HG03175 (cell line): ENCODE measurements around the gene PDE3A.
A peak's percentile ranks its signal among the peaks of the same experiment; 100 is the strongest.
"Not testable (repeated sequence)": the region's sequence is repeated elsewhere in the genome, so short reads cannot be mapped to it uniquely, and the experiment has no call there.

ENCODE experiments used
- ATAC-seq: cut with Tn5 transposase; IDR thresholded peaks from one replicate; pipeline ENCODE4 v1.9.1; 2021; ENCODE audit warnings: mild to moderate bottlenecking, moderate library complexity; ENCODE audit not compliant: unreplicated experiment

PDE3A gene

DNA sequence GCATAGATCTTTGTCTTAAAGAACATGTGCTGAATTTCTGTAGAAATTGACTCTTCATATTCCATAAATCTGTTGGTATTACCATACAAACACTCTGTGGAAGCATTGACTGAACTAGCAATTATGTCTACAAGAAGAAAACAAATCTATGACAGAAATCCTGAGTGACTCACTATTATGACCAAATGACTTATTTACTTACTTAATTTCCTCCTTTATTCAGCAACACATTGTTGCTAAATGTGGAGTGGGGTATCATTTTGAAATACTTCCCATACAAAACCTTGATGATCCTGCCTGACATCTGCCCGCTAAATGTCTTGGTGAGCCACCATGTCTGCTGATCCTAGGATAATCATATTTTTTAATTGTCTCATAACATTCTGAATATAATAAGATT is 227.7 kb downstream of the PDE3A start:
- no peak for ATAC-seq

DNA sequence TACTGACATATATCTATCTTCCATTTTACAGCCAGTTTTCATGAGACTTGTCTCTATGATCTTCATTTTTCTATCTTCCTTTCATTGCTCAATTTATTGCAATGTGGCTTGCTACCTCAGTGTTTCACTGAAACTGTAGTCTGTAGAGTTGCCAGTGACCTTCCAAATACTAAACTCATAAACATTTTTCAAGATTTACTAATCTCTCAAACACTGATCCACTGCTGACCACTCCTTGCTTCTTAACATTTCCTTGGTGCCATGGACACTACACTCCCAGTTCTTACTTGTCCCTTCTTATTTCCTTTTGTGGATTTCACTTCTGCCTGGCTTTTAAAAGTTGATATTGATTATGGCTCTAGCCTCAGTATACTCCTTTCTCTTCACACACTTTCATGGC is 231.4 kb downstream of the PDE3A start:
- ATAC-seq: no peak

DNA sequence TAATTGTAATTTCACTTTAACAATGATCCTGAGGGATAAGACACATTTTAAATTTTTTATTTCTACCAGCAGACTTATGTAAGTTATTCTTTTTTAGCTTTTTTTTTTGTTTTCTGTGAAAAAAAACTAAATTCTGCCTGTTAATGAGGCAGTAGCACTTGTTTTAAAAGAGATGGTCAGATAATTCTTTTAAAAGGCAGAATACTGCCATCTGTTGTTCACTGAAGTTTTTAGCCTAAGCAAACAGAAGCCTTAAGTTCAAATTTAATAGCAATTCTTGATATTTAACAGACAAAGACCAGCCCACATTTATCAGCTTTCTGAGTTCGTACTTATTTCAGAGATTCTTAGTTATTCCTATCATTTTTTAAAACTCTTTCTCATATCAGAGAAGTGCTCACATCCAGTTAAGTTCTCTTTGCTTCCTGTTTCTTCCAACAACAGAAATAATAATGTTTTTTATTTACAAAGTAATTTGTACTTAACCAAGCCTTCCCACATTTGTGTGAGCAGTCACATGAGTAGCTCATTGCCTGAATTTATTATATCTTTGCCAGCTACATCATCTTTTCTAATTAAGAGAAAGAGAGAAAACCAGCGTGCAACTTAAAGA is 233.4 kb downstream of the PDE3A start:
- ATAC-seq: no peak

DNA sequence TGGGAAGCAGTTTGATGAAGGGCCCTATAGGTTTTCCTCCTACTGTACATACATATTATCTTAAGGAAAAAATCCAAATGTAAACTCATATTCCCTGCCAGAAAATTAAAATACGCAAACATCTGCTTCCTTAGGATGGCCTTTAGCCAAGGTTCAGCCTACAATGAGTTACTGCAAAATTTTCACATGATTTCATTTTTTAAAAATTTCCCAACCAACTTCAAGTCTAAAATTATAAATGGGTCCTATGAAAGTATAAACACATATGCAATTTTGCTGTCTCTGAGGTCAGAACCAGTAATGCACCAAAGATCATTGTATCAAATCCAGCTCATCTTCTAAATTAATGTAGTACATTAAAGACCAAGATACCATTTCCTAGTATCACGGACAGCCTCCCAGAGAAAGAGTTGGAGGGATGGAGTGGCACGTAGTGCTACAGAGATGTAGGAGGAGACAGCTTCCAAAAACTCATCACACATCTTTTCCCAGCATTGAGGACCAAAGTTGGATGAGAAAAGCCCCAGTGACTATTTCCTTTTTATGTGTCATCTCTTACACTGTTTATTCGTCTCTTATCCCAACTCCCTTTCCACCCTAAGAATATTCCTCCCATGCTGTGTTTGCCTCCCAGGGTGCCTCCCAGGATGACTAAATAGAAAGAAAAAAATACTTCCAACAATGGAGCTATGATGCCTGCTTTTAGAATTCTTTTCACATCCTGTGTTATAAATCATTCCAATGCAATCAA is 234.5 kb downstream of the PDE3A start:
- no peak for ATAC-seq

DNA sequence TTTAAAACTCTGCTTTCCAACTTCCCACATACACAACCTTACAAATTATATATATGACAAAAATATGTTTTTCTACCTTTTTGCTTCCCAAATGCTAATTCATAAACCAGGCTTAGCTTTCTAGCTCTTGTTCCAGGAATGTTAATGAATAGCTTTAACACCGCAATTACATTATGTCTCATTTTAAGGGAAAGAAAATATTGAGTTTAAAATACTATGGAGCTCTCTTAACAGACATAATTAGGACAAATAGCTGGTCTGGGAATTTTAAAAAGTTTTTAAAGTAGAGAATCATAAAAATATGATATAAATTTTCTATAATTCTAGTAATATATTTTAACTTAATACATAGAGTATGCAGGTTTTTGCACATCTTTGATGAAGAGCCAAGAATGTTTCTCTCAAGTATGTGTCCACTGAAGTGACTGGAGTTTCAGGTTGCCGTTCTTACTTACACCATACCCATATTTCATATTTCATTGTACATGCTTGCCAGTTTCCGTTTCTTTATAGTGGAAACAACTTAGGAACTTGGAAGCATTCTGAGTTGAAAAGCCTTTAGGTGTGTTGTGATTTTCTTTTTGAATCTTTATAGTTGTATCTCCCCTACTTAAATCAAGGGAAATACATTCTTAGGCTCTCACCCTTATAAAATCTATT is 236.2 kb downstream of the PDE3A start:
- ATAC-seq: no peak

DNA sequence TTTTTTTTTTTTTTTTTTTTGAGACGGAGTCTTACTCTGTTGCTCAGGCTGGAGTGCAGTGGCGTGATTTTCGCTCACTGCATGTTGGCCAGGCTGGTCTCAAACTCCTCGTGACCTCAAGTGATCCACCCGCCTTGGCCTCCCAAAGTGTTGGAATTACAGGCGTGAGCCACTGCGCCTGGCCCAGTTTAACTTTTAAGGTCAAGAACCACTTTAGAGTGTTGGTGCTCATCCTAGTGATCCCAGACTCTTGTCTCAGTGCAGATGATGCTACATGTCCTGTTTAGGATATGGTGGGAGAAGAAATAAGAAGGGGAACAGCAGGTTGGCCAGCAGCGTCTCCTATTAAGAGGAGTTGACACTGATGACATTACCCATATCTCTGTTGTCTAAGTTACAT is 246.7 kb downstream of the PDE3A start:
- ATAC-seq: not testable (repeated sequence)

DNA sequence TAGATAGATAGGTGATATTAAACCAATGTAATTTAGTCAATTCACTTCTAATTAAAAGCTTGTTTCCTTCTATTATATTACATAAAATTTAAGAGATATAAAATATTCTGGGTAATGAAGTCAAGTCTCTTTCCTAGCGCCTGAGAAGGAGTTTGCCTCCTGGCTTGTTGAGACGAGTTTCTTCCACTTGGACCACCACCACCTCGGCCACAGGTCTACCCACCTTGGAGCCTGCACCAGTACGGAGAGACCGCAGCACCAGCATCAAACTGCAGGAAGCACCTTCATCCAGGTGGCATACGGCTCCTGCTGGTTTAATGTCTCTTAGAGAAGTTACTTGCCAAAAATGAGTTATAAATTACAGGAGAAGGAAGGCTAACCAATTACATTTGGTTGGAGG is 247.8 kb downstream of the PDE3A start:
- no peak for ATAC-seq

DNA sequence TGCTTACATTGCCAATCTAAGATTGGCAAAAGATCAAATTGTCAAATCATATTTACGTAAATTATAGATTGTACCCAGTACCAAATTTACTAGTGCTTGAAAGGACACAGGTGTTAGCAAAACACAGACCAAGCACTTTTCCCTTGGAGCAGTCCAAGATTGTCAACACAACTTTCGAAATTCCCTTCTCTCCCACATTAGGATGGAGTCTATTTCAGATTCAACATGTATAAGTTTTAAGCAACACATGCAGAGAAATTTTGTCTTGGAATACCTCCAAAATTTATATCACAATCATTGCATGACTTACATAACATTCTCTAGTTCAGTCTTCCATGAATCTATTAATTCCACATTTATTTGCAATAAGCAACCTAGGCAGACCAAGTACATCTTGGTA is 251.9 kb downstream of the PDE3A start:
- ATAC-seq: no peak

DNA sequence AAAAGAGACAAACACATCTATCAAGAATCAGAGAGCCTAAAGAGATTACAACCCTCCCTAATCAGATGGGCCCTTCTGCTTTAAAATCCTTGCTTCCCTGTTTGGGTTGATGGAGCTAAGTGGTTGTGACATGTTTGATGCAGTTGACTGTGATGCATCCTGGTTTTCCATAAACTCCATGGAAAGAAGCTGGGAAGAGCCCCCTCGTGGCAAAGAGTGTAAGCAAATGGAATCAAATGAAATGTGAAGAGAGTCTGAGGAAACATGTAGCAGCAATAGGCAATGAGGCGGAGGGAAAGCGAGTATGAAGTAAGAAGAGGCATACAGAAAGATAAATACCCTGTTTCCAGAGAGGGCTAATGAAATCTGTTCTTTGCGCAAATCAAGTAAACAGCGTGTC is 256.4 kb downstream of the PDE3A start:
- no peak for ATAC-seq

DNA sequence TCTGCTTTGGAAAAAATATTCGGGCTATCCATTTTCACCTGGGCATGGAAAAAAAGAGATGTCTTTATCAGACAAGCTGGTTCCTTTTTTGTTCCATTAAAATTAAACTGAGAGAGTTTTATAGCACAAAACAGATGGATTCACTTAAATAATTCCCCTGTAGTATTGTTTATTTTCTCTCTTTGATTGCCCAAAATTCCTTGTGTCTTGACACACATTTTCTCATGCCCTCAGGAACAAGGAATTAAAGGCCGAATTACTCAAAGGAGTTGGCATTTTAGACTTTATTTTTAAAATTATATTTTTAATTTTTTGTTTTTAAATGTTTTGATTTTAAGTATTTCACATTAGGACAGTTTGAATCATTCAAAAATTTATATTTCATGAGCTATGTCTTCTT is 257.2 kb downstream of the PDE3A start:
- no peak for ATAC-seq

DNA sequence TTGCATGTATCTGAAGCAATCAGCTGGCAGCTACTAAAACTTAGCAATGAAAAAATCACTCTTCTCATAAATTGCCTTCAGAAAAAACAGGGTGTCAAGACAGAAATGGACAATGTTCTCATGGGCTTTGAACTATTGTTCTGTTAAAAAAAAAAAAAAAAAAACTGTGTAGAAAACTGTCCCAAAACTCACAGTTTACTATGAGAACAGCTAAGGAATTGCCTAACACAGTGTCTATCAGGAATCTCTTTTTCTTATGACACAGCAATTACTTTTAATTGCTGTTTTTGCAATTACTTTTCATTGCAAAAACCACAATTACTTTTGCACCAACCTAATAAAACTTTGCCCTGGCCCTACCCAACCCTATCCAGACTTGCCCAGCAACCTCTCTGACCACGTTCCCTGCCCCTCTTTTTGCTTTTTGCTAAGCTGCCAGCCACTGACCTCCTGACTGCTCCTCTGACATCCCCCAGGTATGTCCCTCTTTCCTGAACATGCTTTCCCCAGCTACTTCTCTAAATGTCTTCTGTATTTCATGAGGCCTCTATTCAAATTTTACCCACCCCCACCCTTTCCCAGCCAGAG is 258.8 kb downstream of the PDE3A start:
- ATAC-seq: no peak

DNA sequence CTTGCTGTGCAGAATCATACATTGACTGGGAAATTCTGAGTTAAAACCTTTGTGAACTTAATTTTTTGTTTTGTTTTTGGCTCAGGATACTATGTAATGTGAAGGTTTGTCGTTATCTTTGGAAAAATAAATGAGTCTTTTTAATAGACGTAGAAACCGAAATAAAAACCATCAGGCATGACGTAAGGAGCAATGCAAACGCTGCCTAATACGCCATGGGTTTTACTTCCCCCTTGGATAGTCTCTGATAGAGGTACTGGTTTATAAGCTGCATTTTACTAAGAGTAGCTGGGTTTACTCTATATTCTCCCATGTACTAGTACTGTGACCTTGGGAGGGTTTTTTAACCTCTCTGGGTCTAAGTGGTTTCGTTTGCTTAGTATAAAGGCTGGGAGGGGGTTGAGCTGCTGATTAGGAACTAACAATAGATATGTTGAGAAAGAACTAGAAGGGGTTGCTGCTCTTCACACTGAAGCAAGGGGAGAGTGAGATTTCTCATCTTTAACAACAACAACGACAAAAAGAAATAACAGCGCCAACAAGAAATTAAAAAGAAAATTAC is 260.0 kb downstream of the PDE3A start:
- ATAC-seq: no peak

DNA sequence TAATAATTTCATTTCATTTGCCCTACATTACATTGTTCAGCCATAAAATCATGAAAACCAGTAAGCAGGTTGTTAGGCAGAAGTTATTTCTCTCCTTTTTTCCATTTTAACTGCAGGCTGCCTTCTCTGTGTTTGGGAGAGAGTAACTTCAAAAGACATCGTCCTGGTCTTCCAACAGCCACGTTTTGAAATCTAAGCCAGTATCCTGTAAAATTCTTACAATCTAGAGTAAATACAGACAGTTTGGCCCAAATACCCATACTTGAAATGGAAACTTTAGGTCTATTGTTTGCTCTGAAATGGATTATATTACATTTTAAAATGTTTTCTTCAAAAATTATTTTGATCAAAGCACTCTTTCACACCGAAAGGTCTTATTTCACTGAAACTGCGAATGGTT is 260.7 kb downstream of the PDE3A start:
- ATAC-seq: no peak

DNA sequence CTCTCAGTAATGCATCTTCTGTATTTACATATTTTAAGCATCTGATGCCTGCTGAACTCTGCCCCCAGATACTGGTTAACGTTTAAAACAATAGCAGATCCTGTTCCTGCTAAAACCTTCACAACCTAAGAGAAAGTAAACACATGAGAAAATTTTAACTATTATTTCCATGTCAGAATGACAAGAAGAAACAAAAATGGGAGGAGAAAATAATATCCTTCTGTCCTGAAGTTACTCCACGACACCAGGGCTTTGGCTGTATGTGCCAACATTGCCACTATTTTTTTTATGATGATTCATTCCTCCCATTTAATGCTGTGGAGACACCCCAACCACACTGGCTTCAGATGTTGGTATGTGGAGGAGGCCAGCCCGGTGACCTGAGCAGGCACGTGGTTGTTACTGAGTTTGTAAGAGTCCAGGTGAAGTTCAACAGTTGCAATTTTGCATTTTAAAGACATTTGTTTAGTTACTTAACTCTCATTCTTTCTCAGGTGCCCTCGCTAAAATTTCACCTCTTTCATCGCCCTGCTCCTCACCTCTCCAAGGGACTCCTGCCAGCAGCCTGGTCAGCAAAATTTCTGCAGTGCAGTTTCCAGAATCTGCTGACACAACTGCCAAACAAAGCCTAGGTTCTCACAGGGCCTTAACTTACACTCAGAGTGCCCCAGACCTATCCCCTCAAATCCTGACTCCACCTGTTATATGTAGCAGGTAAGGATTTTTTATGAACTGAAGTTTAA is 261.2 kb downstream of the PDE3A start:
- ATAC-seq: no peak

DNA sequence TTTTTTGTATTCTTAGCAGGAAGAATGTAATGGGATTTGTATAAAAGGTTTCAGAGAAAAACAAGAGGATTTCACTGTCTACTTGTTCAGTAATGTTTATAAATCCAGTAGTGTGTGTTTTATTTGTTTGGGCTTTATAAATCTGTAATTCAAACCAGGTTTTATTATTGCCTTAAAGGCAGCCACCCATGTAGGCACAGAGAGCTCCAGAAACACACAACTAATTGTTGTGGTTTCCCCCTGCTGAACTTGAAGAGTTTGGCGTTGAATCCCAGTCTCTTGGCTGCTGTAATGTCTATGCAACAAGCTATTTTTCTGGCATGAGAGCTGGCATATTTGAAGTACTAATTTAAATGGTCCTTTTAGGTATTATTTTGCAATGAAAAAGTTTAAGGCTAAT is 263.4 kb downstream of the PDE3A start:
- ATAC-seq: no peak

DNA sequence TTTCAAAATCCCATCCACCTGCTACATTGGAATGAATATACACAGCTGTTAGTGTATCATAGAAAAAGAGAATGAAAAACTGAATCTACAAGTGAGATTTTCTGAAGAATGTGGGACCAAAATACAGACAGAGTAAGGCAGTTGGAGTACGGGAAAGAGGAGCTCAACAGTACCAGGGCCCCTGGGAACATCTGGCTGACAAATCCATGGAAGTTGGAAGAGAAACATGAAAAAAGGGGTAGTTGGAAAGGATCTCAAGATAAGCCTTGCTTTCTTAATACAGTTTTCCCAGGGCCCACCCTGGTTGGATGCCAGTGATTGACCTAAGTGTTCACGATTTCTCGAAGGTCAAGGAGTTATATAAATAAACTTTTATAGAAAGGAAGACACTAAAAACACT is 272.8 kb downstream of the PDE3A start:
- no peak for ATAC-seq

DNA sequence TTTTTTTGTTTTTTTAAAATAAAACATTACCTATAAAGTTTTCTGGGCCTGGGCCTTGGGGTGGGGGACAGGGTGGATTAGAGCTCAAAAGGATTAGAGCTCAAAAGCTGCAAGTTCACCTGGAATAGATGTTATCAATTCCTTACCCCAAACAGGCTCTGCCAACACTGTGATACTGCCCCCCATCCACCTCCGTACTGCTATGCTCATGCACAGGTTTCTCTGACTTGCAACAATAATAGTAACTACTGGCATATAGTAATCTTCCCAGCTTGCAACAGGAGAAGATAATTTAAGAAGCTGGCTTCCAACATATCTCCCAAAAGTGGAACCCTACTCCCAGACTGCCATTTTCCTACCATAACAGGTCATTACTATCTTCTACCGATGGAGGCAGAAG is 275.5 kb downstream of the PDE3A start:
- no peak for ATAC-seq

DNA sequence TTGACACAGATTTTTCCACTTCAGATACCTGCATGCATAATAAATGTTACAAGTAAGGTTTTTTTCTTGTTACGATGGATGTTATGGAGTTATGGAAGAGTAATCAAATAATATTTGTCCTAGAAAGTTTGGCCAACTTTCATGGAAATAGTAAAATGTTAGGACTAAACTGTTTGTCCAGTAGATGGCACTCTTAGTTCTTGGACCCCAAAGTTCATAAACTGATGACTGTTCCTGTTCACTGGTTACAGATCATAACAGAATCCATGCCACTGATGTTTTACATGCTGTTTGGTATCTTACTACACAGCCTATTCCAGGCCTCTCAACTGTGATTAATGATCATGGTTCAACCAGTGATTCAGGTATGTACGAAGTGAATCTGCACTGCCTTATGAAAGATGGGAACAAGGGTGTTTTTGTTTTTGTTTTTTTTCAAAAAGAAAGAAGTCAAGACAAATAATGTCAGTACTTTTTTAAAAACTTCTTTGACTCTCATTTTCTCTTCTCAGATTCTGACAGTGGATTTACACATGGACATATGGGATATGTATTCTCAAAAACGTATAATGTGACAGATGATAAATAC is 278.0 kb downstream of the PDE3A start:
- ATAC-seq: peak; percentile 45

DNA sequence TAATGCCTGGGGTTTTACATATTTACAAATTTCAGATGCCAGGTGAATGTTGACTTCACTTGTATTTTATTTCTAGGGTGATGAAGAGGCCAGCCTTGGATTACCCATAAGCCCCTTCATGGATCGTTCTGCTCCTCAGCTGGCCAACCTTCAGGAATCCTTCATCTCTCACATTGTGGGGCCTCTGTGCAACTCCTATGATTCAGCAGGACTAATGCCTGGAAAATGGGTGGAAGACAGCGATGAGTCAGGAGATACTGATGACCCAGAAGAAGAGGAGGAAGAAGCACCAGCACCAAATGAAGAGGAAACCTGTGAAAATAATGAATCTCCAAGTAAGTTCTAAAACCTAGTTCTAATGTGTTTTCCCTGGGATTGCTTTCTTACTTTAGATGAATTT is 285.5 kb downstream of the PDE3A start:
- ATAC-seq: no peak

DNA sequence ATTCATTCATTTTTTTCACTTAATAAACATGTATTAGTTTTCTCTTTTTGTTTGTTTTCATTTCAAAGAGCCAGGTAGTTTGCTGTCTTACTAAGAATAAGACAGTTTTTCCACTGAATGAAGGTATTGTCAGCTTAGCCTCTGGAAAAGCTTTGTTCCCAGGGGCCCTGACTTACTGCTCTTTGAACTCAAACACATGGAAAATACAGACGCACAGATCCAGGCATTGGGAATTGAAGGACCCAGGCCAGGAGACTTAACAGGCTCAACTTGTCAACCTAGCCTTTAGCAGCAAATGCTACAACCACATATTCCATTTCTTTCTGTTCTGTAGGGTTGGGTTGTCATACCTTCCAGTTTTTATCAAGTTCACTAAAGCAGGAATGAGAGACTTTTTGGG is 288.3 kb downstream of the PDE3A start:
- ATAC-seq: no peak

DNA sequence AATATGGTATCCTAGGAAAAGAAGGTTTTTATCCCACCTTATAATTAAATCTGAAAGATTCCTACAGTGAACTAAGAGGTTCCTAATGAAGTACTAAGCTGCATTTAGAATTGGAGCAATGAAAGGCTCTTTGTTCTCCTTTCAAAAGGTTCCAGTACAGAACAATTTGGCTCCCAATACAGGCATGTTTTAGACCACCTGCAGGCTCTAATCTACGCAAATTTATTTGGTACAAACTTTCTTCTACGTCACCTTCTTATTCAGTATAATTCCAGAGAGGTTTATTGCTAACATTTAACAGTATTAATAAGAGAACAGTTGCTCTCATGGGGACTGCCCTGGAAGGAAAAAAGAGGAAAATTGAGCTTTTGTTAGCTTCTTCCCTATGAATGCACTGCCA is 289.2 kb downstream of the PDE3A start:
- no peak for ATAC-seq
